ENCODE results near the gene OPN5.

DNA sequence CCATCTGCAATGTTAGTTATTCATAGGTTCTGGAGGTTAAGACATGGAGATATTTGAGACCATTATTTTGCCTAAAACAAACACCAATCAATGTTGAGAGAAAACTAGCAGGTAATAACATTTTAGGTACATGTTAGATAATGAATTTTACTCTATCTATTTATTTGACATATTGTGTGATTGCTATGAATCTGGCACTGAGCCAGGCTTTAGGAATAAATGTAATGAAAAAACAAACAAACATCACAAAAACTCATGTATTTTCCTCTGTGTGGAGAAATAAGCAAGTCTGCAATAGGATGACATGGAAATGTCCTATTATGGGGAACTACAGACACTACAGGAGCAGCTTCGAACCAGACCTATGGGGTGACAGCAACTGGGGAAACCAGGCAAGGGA lies 57.8 kb downstream of the OPN5 start:
- TF ChIP-seq, protein P1, sequence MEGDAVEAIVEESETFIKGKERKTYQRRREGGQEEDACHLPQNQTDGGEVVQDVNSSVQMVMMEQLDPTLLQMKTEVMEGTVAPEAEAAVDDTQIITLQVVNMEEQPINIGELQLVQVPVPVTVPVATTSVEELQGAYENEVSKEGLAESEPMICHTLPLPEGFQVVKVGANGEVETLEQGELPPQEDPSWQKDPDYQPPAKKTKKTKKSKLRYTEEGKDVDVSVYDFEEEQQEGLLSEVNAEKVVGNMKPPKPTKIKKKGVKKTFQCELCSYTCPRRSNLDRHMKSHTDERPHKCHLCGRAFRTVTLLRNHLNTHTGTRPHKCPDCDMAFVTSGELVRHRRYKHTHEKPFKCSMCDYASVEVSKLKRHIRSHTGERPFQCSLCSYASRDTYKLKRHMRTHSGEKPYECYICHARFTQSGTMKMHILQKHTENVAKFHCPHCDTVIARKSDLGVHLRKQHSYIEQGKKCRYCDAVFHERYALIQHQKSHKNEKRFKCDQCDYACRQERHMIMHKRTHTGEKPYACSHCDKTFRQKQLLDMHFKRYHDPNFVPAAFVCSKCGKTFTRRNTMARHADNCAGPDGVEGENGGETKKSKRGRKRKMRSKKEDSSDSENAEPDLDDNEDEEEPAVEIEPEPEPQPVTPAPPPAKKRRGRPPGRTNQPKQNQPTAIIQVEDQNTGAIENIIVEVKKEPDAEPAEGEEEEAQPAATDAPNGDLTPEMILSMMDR (IDR thresholded peaks at IDR 0.05): no peak
- no peak for TF ChIP-seq POLR2A (IDR thresholded peaks at IDR 0.05)

Measured in heart left ventricle (tissue), 13 donors.